Activated CD4-positive, CD25-positive, alpha-beta regulatory T cell treated with anti-CD3 and anti-CD28 coated beads, Interleukin-2, amount 50 U/mL, for 72 hours (primary cell): ENCODE data around the gene SORBS2.
"Not testable (repeated sequence)": the region's sequence is repeated elsewhere in the genome, so short reads cannot be mapped to it uniquely, and the experiment has no call there.

ENCODE experiments used
- DNase-seq: peaks from one replicate; pipeline ENCODE4 v3.0.0; 2021

The SORBS2 gene

GRCh38 chr4:185580699-185581098 is 231.3 kb downstream of the SORBS2 start:
- DNase-seq: no peak

- no peak for DNase-seq
Measured at GRCh38 chr4:185578284-185578683, 233.7 kb downstream of the SORBS2 start.

GRCh38 chr4:185576962-185577950 is 234.7 kb downstream of the SORBS2 start:
- no peak for DNase-seq

- no peak for DNase-seq
Measured at GRCh38 chr4:185576314-185576961, 235.6 kb downstream of the SORBS2 start.

- DNase-seq: no peak
Measured at GRCh38 chr4:185573651-185574199, 238.3 kb downstream of the SORBS2 start.

- DNase-seq: no peak
Measured at GRCh38 chr4:185570727-185571126, 241.3 kb downstream of the SORBS2 start.

- no peak for DNase-seq
Measured at GRCh38 chr4:185567381-185568376, 244.3 kb downstream of the SORBS2 start.

GRCh38 chr4:185566972-185567371 is 245.0 kb downstream of the SORBS2 start:
- DNase-seq: no peak

- no peak for DNase-seq
Measured at GRCh38 chr4:185566425-185566824, 245.6 kb downstream of the SORBS2 start.

GRCh38 chr4:185565696-185566095 is 246.3 kb downstream of the SORBS2 start:
- DNase-seq: no peak

GRCh38 chr4:185564349-185564748 is 247.6 kb downstream of the SORBS2 start:
- DNase-seq: no peak

- DNase-seq: no peak
Measured at GRCh38 chr4:185562531-185562930, 249.5 kb downstream of the SORBS2 start.

- no peak for DNase-seq
Measured at GRCh38 chr4:185560316-185560715, 251.7 kb downstream of the SORBS2 start.

GRCh38 chr4:185559915-185560281 is 252.1 kb downstream of the SORBS2 start:
- DNase-seq: no peak

GRCh38 chr4:185559251-185559914 is 252.6 kb downstream of the SORBS2 start:
- not testable (repeated sequence) for DNase-seq

GRCh38 chr4:185554365-185555126 is 257.4 kb downstream of the SORBS2 start:
- no peak for DNase-seq

GRCh38 chr4:185552254-185552653 is 259.7 kb downstream of the SORBS2 start:
- no peak for DNase-seq

- no peak for DNase-seq
Measured at GRCh38 chr4:185550933-185551332, 261.1 kb downstream of the SORBS2 start.

- DNase-seq: no peak
Measured at GRCh38 chr4:185549095-185549639, 262.8 kb downstream of the SORBS2 start.

- no peak for DNase-seq
Measured at GRCh38 chr4:185548587-185548986, 263.4 kb downstream of the SORBS2 start.

GRCh38 chr4:185546335-185546734 is 265.7 kb downstream of the SORBS2 start:
- DNase-seq: no peak
